ENCODE measurements around the gene DDX42.

Gene DDX42

GRCh38 chr17:63826468-63827001, 52.6 kb downstream of the DDX42 start:
- DNase-seq: no peak
- H3K27ac ChIP-seq (ENCODE audit: insufficient read depth in 1 of 2, low read depth in 1 of 2, low read length in 2 of 2, poor library complexity in 1 of 2, severe bottlenecking in 2 of 2): peak overlapping the region; percentile 93 to 98
- 2% methylated on average over 21 of the region's 31 CpGs for WGBS (ENCODE audit: insufficient coverage)
- peaks cover 13 to 73% (median 52%) of the 10 kb centered on the region in 4 experiments for H3K36me3 ChIP-seq (ENCODE audit: control insufficient read depth in 4 of 4, insufficient read depth in 4 of 4, low read length in 3 of 4)
- H3K4me1 ChIP-seq (ENCODE audit: control extremely low read depth in 1 of 4, control insufficient read depth in 4 of 4, insufficient read depth in 4 of 4, low read length in 3 of 4): peaks cover 13 to 31% (median 24%) of the 10 kb centered on the region in 4 experiments
- H3K27me3 ChIP-seq (replicated peaks in 2 of 5; ENCODE audit: control insufficient read depth in 4 of 5, insufficient read depth in 5 of 5, low read length in 4 of 5): no peaks in the 10 kb centered on the region
- peak overlapping the region; percentile 91 to 99 (median 96) for H3K4me3 ChIP-seq (ENCODE audit: control insufficient read depth in 1 of 7, extremely low read depth in 1 of 7, insufficient read depth in 4 of 7, low read depth in 2 of 7, low read length in 6 of 7)
- ChIA-PET CTCF (interaction anchor here (1.0 to 1.4 kb wide), 4 partner anchors 12 to 125 kb away, joined by 3 read pairs; no protein-coding TSS in a partner anchor), POLR2A (interaction anchor here (1.0 to 1.1 kb wide), 2 partner anchors 10 to 53 kb away, joined by 3 to 5 read pairs; partner anchors contain the start of genes CCDC47 and DDX42)
- H3K9me3 ChIP-seq (ENCODE audit: control extremely low read depth in 1 of 5, control insufficient read depth in 4 of 5, insufficient read depth in 2 of 5, low read depth in 1 of 5, low read length in 4 of 5): no peaks in the 10 kb centered on the region

- peak; percentile 96 to 98 (median 97) for DNase-seq
- Histone ChIP-seq H3K9me3 (ENCODE audit: control extremely low read depth in 1 of 5, control insufficient read depth in 4 of 5, insufficient read depth in 2 of 5, low read depth in 1 of 5, low read length in 4 of 5) (no peaks in the 10 kb centered on the region), H3K36me3 (ENCODE audit: control insufficient read depth in 4 of 4, insufficient read depth in 4 of 4, low read length in 3 of 4) (peaks cover 6 to 73% (median 55%) of the 10 kb centered on the region in 4 experiments), H3K27ac (ENCODE audit: insufficient read depth in 1 of 2, low read depth in 1 of 2, low read length in 2 of 2, poor library complexity in 1 of 2, severe bottlenecking in 2 of 2) (peak within 1 kb of the TSS; percentile 93 to 98), H3K4me3 (ENCODE audit: control insufficient read depth in 1 of 7, extremely low read depth in 1 of 7, insufficient read depth in 4 of 7, low read depth in 2 of 7, low read length in 6 of 7) (peak within 1 kb of the TSS; percentile 91 to 99 (median 96)), H3K27me3 (replicated peaks in 2 of 5; ENCODE audit: control insufficient read depth in 4 of 5, insufficient read depth in 5 of 5, low read length in 4 of 5) (no peaks in the 10 kb centered on the region), H3K4me1 (ENCODE audit: control extremely low read depth in 1 of 4, control insufficient read depth in 4 of 4, insufficient read depth in 4 of 4, low read length in 3 of 4) (peaks cover 13 to 38% (median 28%) of the 10 kb centered on the region in 4 experiments)
- 0% methylated on average over 51 of the region's 58 CpGs for WGBS (ENCODE audit: insufficient coverage)
- POLR2A ChIA-PET: interaction anchor here (1.0 kb wide), 1 partner anchor 17 kb away, joined by 3 read pairs; no protein-coding TSS in a partner anchor
- CTCF ChIA-PET: interaction anchor here (1.0 to 6.1 kb wide), 5 partner anchors 11 to 126 kb away, joined by 3 to 51 read pairs (median 3); no protein-coding TSS in a partner anchor
Measured at GRCh38 chr17:63827002-63827800, 53.2 kb downstream of the DDX42 start, which contains the start of the genes FTSJ3 and PSMC5. FTSJ3 (minus strand) TSS chr17:63827663; CDS start chr17:63826902, 761 bp downstream. PSMC5 (plus strand) TSS chr17:63827431; CDS start chr17:63827491, 60 bp downstream.

- Histone ChIP-seq H3K9me3 (ENCODE audit: control extremely low read depth in 1 of 5, control insufficient read depth in 4 of 5, insufficient read depth in 2 of 5, low read depth in 1 of 5, low read length in 4 of 5) (no peaks in the 10 kb centered on the region), H3K27me3 (replicated peaks in 2 of 5; ENCODE audit: control insufficient read depth in 4 of 5, insufficient read depth in 5 of 5, low read length in 4 of 5) (no peaks in the 10 kb centered on the region), H3K36me3 (ENCODE audit: control insufficient read depth in 4 of 4, insufficient read depth in 4 of 4, low read length in 3 of 4) (peaks cover 5 to 73% (median 54%) of the 10 kb centered on the region in 4 experiments), H3K4me1 (ENCODE audit: control extremely low read depth in 1 of 4, control insufficient read depth in 4 of 4, insufficient read depth in 4 of 4, low read length in 3 of 4) (peaks cover 13 to 38% (median 28%) of the 10 kb centered on the region in 4 experiments), H3K4me3 (ENCODE audit: control insufficient read depth in 1 of 7, extremely low read depth in 1 of 7, insufficient read depth in 4 of 7, low read depth in 2 of 7, low read length in 6 of 7) (peak overlapping the region; percentile 91 to 99 (median 96)), H3K27ac (ENCODE audit: insufficient read depth in 1 of 2, low read depth in 1 of 2, low read length in 2 of 2, poor library complexity in 1 of 2, severe bottlenecking in 2 of 2) (peak overlapping the region; percentile 93 to 98)
- ChIA-PET CTCF (interaction anchor here (0.7 to 6.1 kb wide), 6 partner anchors 11 to 92 kb away, joined by 3 to 51 read pairs (median 4); no protein-coding TSS in a partner anchor), POLR2A (interaction anchor here (0.7 to 1.0 kb wide), 2 partner anchors 18 to 54 kb away, joined by 3 read pairs; partner anchors contain the start of gene DDX42)
- no peak for DNase-seq
- whole genome bisulfite sequencing (ENCODE audit: insufficient coverage): 2% methylated on average over 17 of the region's 19 CpGs
Measured at GRCh38 chr17:63827801-63828221, 53.8 kb downstream of the DDX42 start.

GRCh38 chr17:63828936-63829335, 55.0 kb downstream of the DDX42 start:
- Histone ChIP-seq H3K27ac (ENCODE audit: insufficient read depth in 1 of 2, low read depth in 1 of 2, low read length in 2 of 2, poor library complexity in 1 of 2, severe bottlenecking in 2 of 2) (no peak overlapping the region), H3K36me3 (ENCODE audit: control insufficient read depth in 4 of 4, insufficient read depth in 4 of 4, low read length in 3 of 4) (peaks cover 5 to 75% (median 55%) of the 10 kb centered on the region in 4 experiments), H3K27me3 (replicated peaks in 2 of 5; ENCODE audit: control insufficient read depth in 4 of 5, insufficient read depth in 5 of 5, low read length in 4 of 5) (no peaks in the 10 kb centered on the region), H3K4me3 (ENCODE audit: control insufficient read depth in 1 of 7, extremely low read depth in 1 of 7, insufficient read depth in 4 of 7, low read depth in 2 of 7, low read length in 6 of 7) (peak overlapping the region in 1 of 7 experiments; percentile 95), H3K9me3 (ENCODE audit: control extremely low read depth in 1 of 5, control insufficient read depth in 4 of 5, insufficient read depth in 2 of 5, low read depth in 1 of 5, low read length in 4 of 5) (no peaks in the 10 kb centered on the region), H3K4me1 (ENCODE audit: control extremely low read depth in 1 of 4, control insufficient read depth in 4 of 4, insufficient read depth in 4 of 4, low read length in 3 of 4) (peaks cover 13 to 38% (median 28%) of the 10 kb centered on the region in 4 experiments)
- DNase-seq: no peak
- POLR2A ChIA-PET: interaction anchor here (0.7 to 1.1 kb wide), 2 partner anchors 10 to 55 kb away, joined by 3 read pairs; no protein-coding TSS in a partner anchor
- WGBS (ENCODE audit: insufficient coverage): 100% methylated on average over 3 of the region's 3 CpGs
- CTCF ChIA-PET: interaction anchor here (1.3 to 6.1 kb wide), 5 partner anchors 10 to 131 kb away, joined by 3 to 51 read pairs (median 10); no protein-coding TSS in a partner anchor

GRCh38 chr17:63830278-63830677, 56.3 kb downstream of the DDX42 start:
- Histone ChIP-seq H3K4me1 (ENCODE audit: control extremely low read depth in 1 of 4, control insufficient read depth in 4 of 4, insufficient read depth in 4 of 4, low read length in 3 of 4) (peaks cover 13 to 48% (median 35%) of the 10 kb centered on the region in 4 experiments), H3K27me3 (replicated peaks in 2 of 5; ENCODE audit: control insufficient read depth in 4 of 5, insufficient read depth in 5 of 5, low read length in 4 of 5) (no peaks in the 10 kb centered on the region), H3K36me3 (ENCODE audit: control insufficient read depth in 4 of 4, insufficient read depth in 4 of 4, low read length in 3 of 4) (peaks cover 2 to 73% (median 51%) of the 10 kb centered on the region in 4 experiments), H3K27ac (ENCODE audit: insufficient read depth in 1 of 2, low read depth in 1 of 2, low read length in 2 of 2, poor library complexity in 1 of 2, severe bottlenecking in 2 of 2) (no peak overlapping the region), H3K9me3 (ENCODE audit: control extremely low read depth in 1 of 5, control insufficient read depth in 4 of 5, insufficient read depth in 2 of 5, low read depth in 1 of 5, low read length in 4 of 5) (no peaks in the 10 kb centered on the region), H3K4me3 (ENCODE audit: control insufficient read depth in 1 of 7, extremely low read depth in 1 of 7, insufficient read depth in 4 of 7, low read depth in 2 of 7, low read length in 6 of 7) (no peak overlapping the region)
- WGBS (ENCODE audit: insufficient coverage): 100% methylated on average over 4 of the region's 5 CpGs
- ChIA-PET POLR2A (interaction anchor here (0.6 kb wide), 1 partner anchor 673 kb away, joined by 3 read pairs; no protein-coding TSS in a partner anchor), CTCF (interaction anchor here (0.8 to 6.1 kb wide), 7 partner anchors 9 to 133 kb away, joined by 3 to 51 read pairs (median 7); no protein-coding TSS in a partner anchor)
- no peak for DNase-seq

GRCh38 chr17:63830904-63831491, 57.0 kb downstream of the DDX42 start:
- ChIA-PET POLR2A (no interaction called here), CTCF (interaction anchor here (1.0 to 6.1 kb wide), 9 partner anchors 8 to 133 kb away, joined by 3 to 51 read pairs (median 6); no protein-coding TSS in a partner anchor)
- Histone ChIP-seq H3K9me3 (ENCODE audit: control extremely low read depth in 1 of 5, control insufficient read depth in 4 of 5, insufficient read depth in 2 of 5, low read depth in 1 of 5, low read length in 4 of 5) (no peaks in the 10 kb centered on the region), H3K4me3 (ENCODE audit: control insufficient read depth in 1 of 7, extremely low read depth in 1 of 7, insufficient read depth in 4 of 7, low read depth in 2 of 7, low read length in 6 of 7) (no peak overlapping the region), H3K4me1 (ENCODE audit: control extremely low read depth in 1 of 4, control insufficient read depth in 4 of 4, insufficient read depth in 4 of 4, low read length in 3 of 4) (peaks cover 11 to 46% (median 33%) of the 10 kb centered on the region in 4 experiments), H3K27me3 (replicated peaks in 2 of 5; ENCODE audit: control insufficient read depth in 4 of 5, insufficient read depth in 5 of 5, low read length in 4 of 5) (no peaks in the 10 kb centered on the region), H3K36me3 (ENCODE audit: control insufficient read depth in 4 of 4, insufficient read depth in 4 of 4, low read length in 3 of 4) (peaks cover 2 to 74% (median 53%) of the 10 kb centered on the region in 4 experiments), H3K27ac (ENCODE audit: insufficient read depth in 1 of 2, low read depth in 1 of 2, low read length in 2 of 2, poor library complexity in 1 of 2, severe bottlenecking in 2 of 2) (peak overlapping the region in 1 of 2 experiments; percentile 37)
- WGBS (ENCODE audit: insufficient coverage): 93% methylated on average over 12 of the region's 15 CpGs
- no peak for DNase-seq

All from common myeloid progenitor, CD34-positive (primary cell).